SK-N-SH (cell line): ENCODE measurements around the gene ZSWIM1. TPM values are rescaled to one million over a fixed set of nuclear protein-coding genes. Genes with fewer than 3 reads are reported as not detected.

ENCODE experiments used
- CTCF ChIA-PET: fragments of 300-600, 350-600 bp; formaldehyde crosslinking; extraction: SDS; loops from one replicate; lab custom pipeline; 2021; lab: Yijun Ruan, JAX
- POLR2A ChIA-PET: fragments of 350-600 bp; sonication (Branson Sonifier 250); formaldehyde crosslinking; extraction: SDS; loops from one replicate; lab custom pipeline; 2020; ENCODE audit warnings: antibody characterized with exemption, inconsistent platforms; lab: Yijun Ruan, JAX
- DNase-seq: peaks from one replicate; pipeline ENCODE4 v3.0.0; 2012
- H2AFZ ChIP-seq: fragments of 200-600 bp; sonication (generic); 2 replicates; pipeline ENCODE4 v1.8.1; 2016; ENCODE audit warnings: antibody characterized with exemption, mild to moderate bottlenecking, low read depth
- H3F3A ChIP-seq: fragments of 200-600 bp; sonication (generic); replicated peaks from 2 replicates; pipeline ENCODE3; 2016; ENCODE audit warnings: antibody characterized with exemption, mild to moderate bottlenecking; ENCODE audit not compliant: insufficient read depth
- H3K27ac ChIP-seq, 2 experiments: fragments of 200-500 bp in 1 of 2; fragments of 200-600 bp in 1 of 2; sonication (Bioruptor generic) in 1 of 2; sonication (generic), shearing (Covaris generic) in 1 of 2; 2 replicates each; pipeline versions ENCODE4 v1.5.1 to v1.6.1; 2014 to 2016; ENCODE audit warnings: low read depth in 2 of 2, inconsistent platforms in 1 of 2, low read length in 1 of 2, mild to moderate bottlenecking in 1 of 2, mixed read lengths in 1 of 2
- H3K27me3 ChIP-seq: fragments of 200-600 bp; sonication (generic), shearing (Covaris generic); 2 replicates; pipeline ENCODE4 v1.6.1; 2016; ENCODE audit warnings: mixed run types; ENCODE audit not compliant: insufficient read depth
- H3K36me3 ChIP-seq, 2 experiments: fragments of 200-500 bp in 1 of 2; fragments of 200-600 bp in 1 of 2; sonication (Bioruptor generic) in 1 of 2; sonication (generic) in 1 of 2; replicated peaks in 1 of 2; 2 replicates each; pipeline versions ENCODE3 to v1.5.1; 2014 to 2016; ENCODE audit warnings: low read length in 1 of 2, mild to moderate bottlenecking in 1 of 2; ENCODE audit not compliant: insufficient read depth in 2 of 2, control insufficient read depth in 1 of 2
- H3K4me1 ChIP-seq, 2 experiments: fragments of 200-500 bp in 1 of 2; fragments of 200-600 bp in 1 of 2; sonication (Bioruptor generic) in 1 of 2; sonication (generic), shearing (Covaris generic) in 1 of 2; 2 replicates each; pipeline versions ENCODE4 v1.5.1 to v1.6.1; 2014 to 2016; ENCODE audit warnings: low read depth in 1 of 2, low read length in 1 of 2, mixed run types in 1 of 2; ENCODE audit not compliant: insufficient read depth in 2 of 2, control insufficient read depth in 1 of 2
- H3K4me2 ChIP-seq: fragments of 200-600 bp; sonication (generic), shearing (Covaris generic); 2 replicates; pipeline ENCODE4 v1.6.1; 2017; ENCODE audit warnings: mixed run types
- H3K4me3 ChIP-seq, 2 experiments: fragments of 200-500 bp in 1 of 2; fragments of 200-600 bp in 1 of 2; sonication (Bioruptor generic) in 1 of 2; sonication (generic), shearing (Covaris generic) in 1 of 2; 2 replicates each; pipeline versions ENCODE4 v1.5.1 to v1.8.1; 2014 to 2016; ENCODE audit warnings: low read depth in 2 of 2, inconsistent platforms in 1 of 2, low read length in 1 of 2, mild to moderate bottlenecking in 1 of 2, mixed read lengths in 1 of 2, moderate library complexity in 1 of 2
- H3K79me2 ChIP-seq: fragments of 200-600 bp; sonication (generic); 2 replicates; pipeline ENCODE4 v1.8.1; 2017; ENCODE audit warnings: mild to moderate bottlenecking; ENCODE audit not compliant: insufficient read depth
- H3K9ac ChIP-seq: fragments of 200-600 bp; sonication (generic); 2 replicates; pipeline ENCODE4 v1.6.1; 2017; ENCODE audit warnings: mixed run types
- H3K9me2 ChIP-seq: fragments of 200-600 bp; sonication (generic); 2 replicates; pipeline ENCODE4 v1.6.1; 2017; ENCODE audit warnings: mixed run types
- H3K9me3 ChIP-seq: fragments of 200-600 bp; sonication (generic); 2 replicates; pipeline ENCODE4 v1.6.1; 2017; ENCODE audit warnings: mixed run types, mild to moderate bottlenecking, moderate library complexity
- H4K20me1 ChIP-seq: fragments of 200-600 bp; sonication (generic); 2 replicates; pipeline ENCODE4 v1.6.1; 2017; ENCODE audit warnings: mild to moderate bottlenecking, mixed run types; ENCODE audit not compliant: insufficient read depth
- ELF1 ChIP-seq: IDR thresholded peaks from 2 replicates; pipeline ENCODE4 v1.4.0; 2012
- EZH2phosphoT487 ChIP-seq: fragments of 200-600 bp; sonication (generic); IDR thresholded peaks from 2 replicates; pipeline ENCODE4 v1.6.1; 2017; ENCODE audit warnings: low read depth, mixed run types, mild to moderate bottlenecking, antibody characterized with exemption, moderate library complexity, borderline replicate concordance
- FOSL2 ChIP-seq: IDR thresholded peaks from 2 replicates; pipeline ENCODE4 v1.4.0; 2012; ENCODE audit warnings: low read depth, mild to moderate bottlenecking, moderate library complexity, borderline replicate concordance
- FOXJ3 ChIP-seq: sonication (generic); formaldehyde crosslinking; IDR thresholded peaks from 2 replicates; pipeline ENCODE4 v1.5.1; 2020; ENCODE audit warnings: mild to moderate bottlenecking, missing genetic modification reagents
- GABPA ChIP-seq: IDR thresholded peaks from 2 replicates; pipeline ENCODE4 v1.4.0; 2012; ENCODE audit warnings: low read depth, mild to moderate bottlenecking
- GATA2 ChIP-seq: sonication (generic); formaldehyde crosslinking; IDR thresholded peaks from 2 replicates; pipeline ENCODE4 v1.5.0; 2020; ENCODE audit warnings: mild to moderate bottlenecking, missing genetic modification reagents
- MAX ChIP-seq: IDR thresholded peaks from 2 replicates; pipeline ENCODE4 v1.4.0; 2012; ENCODE audit warnings: low read depth
- MEF2A ChIP-seq: IDR thresholded peaks from 2 replicates; pipeline ENCODE4 v1.4.0; 2012; ENCODE audit warnings: low read depth, borderline replicate concordance
- MXI1 ChIP-seq: IDR thresholded peaks from 2 replicates; pipeline ENCODE4 v1.6.1; 2012; ENCODE audit warnings: mild to moderate bottlenecking, low read depth, low read length, improper control_type of control experiment
- NFIC ChIP-seq: IDR thresholded peaks from 2 replicates; pipeline ENCODE4 v1.4.0; 2012; ENCODE audit warnings: borderline replicate concordance
- POLR2AphosphoS5 ChIP-seq: IDR thresholded peaks from 2 replicates; pipeline ENCODE4 v1.6.1; 2012; ENCODE audit warnings: low read depth, low read length
- SMC3 ChIP-seq: IDR thresholded peaks from 2 replicates; pipeline ENCODE4 v1.6.1; 2012; ENCODE audit warnings: low read depth, low read length, improper control_type of control experiment
- WGBS: methylation state at CpG from one replicate; pipeline ENCODE4 v1.1.6; 2017; ENCODE audit warnings: low lambda C conversion rate; 5-methylcytosine and 5-hydroxymethylcytosine counted together
- polyA plus RNA-seq, 3 experiments: library from polyadenylated mRNA; depleted of rRNA; stranded (reverse); fragments of >200 nt; gene quantifications; 2 replicates each; pipeline ENCODE4 v1.2.3, GENCODE V29; 2012
- TF ChIP-seq, protein P1 (sequence below): fragments of 150-350 bp; IDR thresholded peaks from 2 replicates; pipeline ENCODE4 v1.6.1; 2017; ENCODE audit warnings: antibody characterized with exemption, low read length, low read depth, borderline replicate concordance
- TF ChIP-seq, protein P2 (sequence below): IDR thresholded peaks from 2 replicates; pipeline ENCODE4 v1.4.0; 2012; ENCODE audit warnings: low read depth, borderline replicate concordance
- TF ChIP-seq, protein P3 (sequence below): fragments of 150-350 bp; IDR thresholded peaks from 2 replicates; pipeline ENCODE4 v1.6.1; 2016; ENCODE audit warnings: mild to moderate bottlenecking, low read depth, low read length
- TF ChIP-seq, protein P4 (sequence below): IDR thresholded peaks from 2 replicates; pipeline ENCODE4 v1.4.0; 2012; ENCODE audit warnings: low read depth, borderline replicate concordance

Gene ZSWIM1
- polyA plus RNA-seq, 1 of the 3 experiments (the other 2 are of a cell fraction) = 1.8 TPM

- no peak overlapping the region for H3K4me2 ChIP-seq
- H3K27me3 ChIP-seq = no peaks in the 10 kb centered on the region
- H3K9ac ChIP-seq = no peak overlapping the region
- no peaks in the 10 kb centered on the region for H4K20me1 ChIP-seq
- H3K4me3 ChIP-seq = no peak overlapping the region
- no peaks in the 10 kb centered on the region for H3K9me2 ChIP-seq
- no peaks in the 10 kb centered on the region for H3K4me1 ChIP-seq
- no peaks in the 10 kb centered on the region for H3K9me3 ChIP-seq
- H2AFZ ChIP-seq = no peak overlapping the region
- 87% methylated on average over 8 of the region's 8 CpGs for whole genome bisulfite sequencing
- peaks cover 28 to 33% of the 10 kb centered on the region in 2 experiments for H3K36me3 ChIP-seq
- H3K27ac ChIP-seq = no peak overlapping the region
- ChIA-PET CTCF (interaction anchor here (1.6 kb wide), 1 partner anchor 42 kb away, joined by 3 read pairs; no protein-coding TSS in a partner anchor), POLR2A (interaction anchor here (1.5 kb wide), 1 partner anchor 9 kb away, joined by 3 read pairs; no protein-coding TSS in a partner anchor)
- peaks cover 3% of the 10 kb centered on the region for H3F3A ChIP-seq
- DNase-seq = no peak
- TF ChIP-seq MEF2A (no peak), GATA2 (no peak), FOSL2 (no peak), EZH2phosphoT487 (no peak), GABPA (no peak), MXI1 (no peak), MAX (no peak), NFIC (no peak), ELF1 (no peak), SMC3 (no peak), POLR2AphosphoS5 (no peak), FOXJ3 (CRISPR knock-in tag) (no peak)
- TF ChIP-seq, protein P1, sequence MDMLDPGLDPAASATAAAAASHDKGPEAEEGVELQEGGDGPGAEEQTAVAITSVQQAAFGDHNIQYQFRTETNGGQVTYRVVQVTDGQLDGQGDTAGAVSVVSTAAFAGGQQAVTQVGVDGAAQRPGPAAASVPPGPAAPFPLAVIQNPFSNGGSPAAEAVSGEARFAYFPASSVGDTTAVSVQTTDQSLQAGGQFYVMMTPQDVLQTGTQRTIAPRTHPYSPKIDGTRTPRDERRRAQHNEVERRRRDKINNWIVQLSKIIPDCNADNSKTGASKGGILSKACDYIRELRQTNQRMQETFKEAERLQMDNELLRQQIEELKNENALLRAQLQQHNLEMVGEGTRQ = no peak
- TF ChIP-seq, protein P2, sequence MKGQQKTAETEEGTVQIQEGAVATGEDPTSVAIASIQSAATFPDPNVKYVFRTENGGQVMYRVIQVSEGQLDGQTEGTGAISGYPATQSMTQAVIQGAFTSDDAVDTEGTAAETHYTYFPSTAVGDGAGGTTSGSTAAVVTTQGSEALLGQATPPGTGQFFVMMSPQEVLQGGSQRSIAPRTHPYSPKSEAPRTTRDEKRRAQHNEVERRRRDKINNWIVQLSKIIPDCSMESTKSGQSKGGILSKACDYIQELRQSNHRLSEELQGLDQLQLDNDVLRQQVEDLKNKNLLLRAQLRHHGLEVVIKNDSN = no peak
- TF ChIP-seq, protein P3, sequence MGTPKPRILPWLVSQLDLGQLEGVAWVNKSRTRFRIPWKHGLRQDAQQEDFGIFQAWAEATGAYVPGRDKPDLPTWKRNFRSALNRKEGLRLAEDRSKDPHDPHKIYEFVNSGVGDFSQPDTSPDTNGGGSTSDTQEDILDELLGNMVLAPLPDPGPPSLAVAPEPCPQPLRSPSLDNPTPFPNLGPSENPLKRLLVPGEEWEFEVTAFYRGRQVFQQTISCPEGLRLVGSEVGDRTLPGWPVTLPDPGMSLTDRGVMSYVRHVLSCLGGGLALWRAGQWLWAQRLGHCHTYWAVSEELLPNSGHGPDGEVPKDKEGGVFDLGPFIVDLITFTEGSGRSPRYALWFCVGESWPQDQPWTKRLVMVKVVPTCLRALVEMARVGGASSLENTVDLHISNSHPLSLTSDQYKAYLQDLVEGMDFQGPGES = no peak
- TF ChIP-seq, protein P4, sequence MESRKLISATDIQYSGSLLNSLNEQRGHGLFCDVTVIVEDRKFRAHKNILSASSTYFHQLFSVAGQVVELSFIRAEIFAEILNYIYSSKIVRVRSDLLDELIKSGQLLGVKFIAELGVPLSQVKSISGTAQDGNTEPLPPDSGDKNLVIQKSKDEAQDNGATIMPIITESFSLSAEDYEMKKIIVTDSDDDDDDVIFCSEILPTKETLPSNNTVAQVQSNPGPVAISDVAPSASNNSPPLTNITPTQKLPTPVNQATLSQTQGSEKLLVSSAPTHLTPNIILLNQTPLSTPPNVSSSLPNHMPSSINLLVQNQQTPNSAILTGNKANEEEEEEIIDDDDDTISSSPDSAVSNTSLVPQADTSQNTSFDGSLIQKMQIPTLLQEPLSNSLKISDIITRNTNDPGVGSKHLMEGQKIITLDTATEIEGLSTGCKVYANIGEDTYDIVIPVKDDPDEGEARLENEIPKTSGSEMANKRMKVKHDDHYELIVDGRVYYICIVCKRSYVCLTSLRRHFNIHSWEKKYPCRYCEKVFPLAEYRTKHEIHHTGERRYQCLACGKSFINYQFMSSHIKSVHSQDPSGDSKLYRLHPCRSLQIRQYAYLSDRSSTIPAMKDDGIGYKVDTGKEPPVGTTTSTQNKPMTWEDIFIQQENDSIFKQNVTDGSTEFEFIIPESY = no peak
- peaks cover 7% of the 10 kb centered on the region; the same call in 1 of the 2 replicates for H3K79me2 ChIP-seq
These were observed 32.6 kb upstream of the ZSWIM1 start for GRCh38 chr20:45848421-45848820.
